Measurements from ENCODE around the gene DLX4. TPM values are rescaled to one million over a fixed set of nuclear protein-coding genes. Genes with fewer than 3 reads are reported as not detected.

The DLX4 gene
- 1.8 to 2.9 TPM (median 2.7 TPM) in 5 replicates for total RNA-seq (2022; extraction: Qiagen RNA extraction)

DNA sequence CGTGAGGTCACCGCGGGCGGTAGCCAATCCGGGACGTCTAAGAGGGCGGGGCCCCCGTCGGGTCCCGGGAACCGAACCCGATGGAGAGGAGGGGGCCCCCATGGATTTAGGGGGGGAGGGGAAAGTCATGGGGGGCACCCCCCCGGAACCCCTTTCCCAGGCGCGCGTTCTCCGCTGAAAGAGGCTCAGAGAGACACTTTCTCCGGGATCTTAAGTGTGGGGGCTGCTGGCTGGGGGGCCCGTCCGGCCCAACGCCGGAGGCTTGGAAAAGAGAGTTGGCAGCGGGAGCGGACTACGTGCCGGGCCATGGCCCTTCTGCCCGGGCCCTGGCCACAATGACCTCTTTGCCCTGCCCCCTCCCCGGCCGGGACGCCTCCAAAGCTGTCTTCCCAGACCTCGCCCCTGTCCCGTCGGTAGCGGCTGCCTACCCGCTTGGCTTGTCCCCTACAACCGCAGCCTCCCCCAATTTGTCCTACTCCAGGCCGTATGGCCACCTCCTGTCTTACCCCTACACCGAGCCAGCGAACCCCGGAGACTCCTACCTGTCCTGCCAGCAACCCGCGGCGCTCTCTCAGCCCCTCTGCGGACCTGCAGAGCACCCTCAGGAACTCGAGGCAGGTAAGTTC is at the start of gene DLX4:
Gene DLX4 (plus strand): TSS at position 57 of the 626 bp plus-strand sequence. CDS start 279 bp downstream, at position 336.

GRCh38 chr17:49995055-49995738 is 26.2 kb downstream of the DLX4 start, which contains the start of gene DLX3:
TSS of gene DLX3 (minus strand) at chr17:49995224. CDS start at chr17:49994998, 226 bp downstream.

Other genes starting within 250 kb of the DLX4 start
- gene FAM117A, start 205.1 kb upstream of the DLX4 start, total RNA-seq (2022; extraction: Qiagen RNA extraction): 1.2 to 1.7 TPM (median 1.5 TPM) in 5 replicates
- gene KAT7, start 180.5 kb upstream of the DLX4 start, total RNA-seq (2022; extraction: Qiagen RNA extraction): 27.5 to 32.7 TPM (median 28.6 TPM) in 5 replicates
- gene TAC4, start 121.1 kb upstream of the DLX4 start, total RNA-seq (2022; extraction: Qiagen RNA extraction): not detected in 5 replicates
- gene DLX3, start 26.0 kb downstream of the DLX4 start, total RNA-seq (2022; extraction: Qiagen RNA extraction): 0.05 to 0.16 TPM (median 0.07 TPM) in 4 of 5 replicates, not detected in the other
- 360 to 414 TPM (median 396 TPM) in 5 replicates for gene ITGA3, start 86.9 kb downstream of the DLX4 start, total RNA-seq (2022; extraction: Qiagen RNA extraction)
- gene PDK2, start 126.2 kb downstream of the DLX4 start, total RNA-seq (2022; extraction: Qiagen RNA extraction): 13.8 to 17.7 TPM (median 15.1 TPM) in 5 replicates
- gene SAMD14, start 161.0 kb downstream of the DLX4 start, total RNA-seq (2022; extraction: Qiagen RNA extraction): 0.35 to 0.56 TPM (median 0.37 TPM) in 5 replicates
- 46.7 to 50.9 TPM (median 47.8 TPM) in 5 replicates for gene PPP1R9B, start 181.5 kb downstream of the DLX4 start, total RNA-seq (2022; extraction: Qiagen RNA extraction)
- gene SGCA, start 196.8 kb downstream of the DLX4 start, total RNA-seq (2022; extraction: Qiagen RNA extraction): 1.1 to 2.9 TPM (median 1.7 TPM) in 5 replicates
- gene COL1A1, start 232.4 kb downstream of the DLX4 start, total RNA-seq (2022; extraction: Qiagen RNA extraction): 4.5 to 10.2 TPM (median 8.8 TPM) in 5 replicates

Data from A549 treated with Hydrocortisone at 1 μM for 4 hours (cell line).